HG02642 (cell line): ENCODE data around the gene CXCL14.

Source experiments
- ATAC-seq: cut with Tn5 transposase; IDR thresholded peaks from one replicate; pipeline ENCODE4 v1.9.1; 2021; ENCODE audit warnings: mild to moderate bottlenecking; ENCODE audit not compliant: unreplicated experiment, poor library complexity

Gene CXCL14

DNA sequence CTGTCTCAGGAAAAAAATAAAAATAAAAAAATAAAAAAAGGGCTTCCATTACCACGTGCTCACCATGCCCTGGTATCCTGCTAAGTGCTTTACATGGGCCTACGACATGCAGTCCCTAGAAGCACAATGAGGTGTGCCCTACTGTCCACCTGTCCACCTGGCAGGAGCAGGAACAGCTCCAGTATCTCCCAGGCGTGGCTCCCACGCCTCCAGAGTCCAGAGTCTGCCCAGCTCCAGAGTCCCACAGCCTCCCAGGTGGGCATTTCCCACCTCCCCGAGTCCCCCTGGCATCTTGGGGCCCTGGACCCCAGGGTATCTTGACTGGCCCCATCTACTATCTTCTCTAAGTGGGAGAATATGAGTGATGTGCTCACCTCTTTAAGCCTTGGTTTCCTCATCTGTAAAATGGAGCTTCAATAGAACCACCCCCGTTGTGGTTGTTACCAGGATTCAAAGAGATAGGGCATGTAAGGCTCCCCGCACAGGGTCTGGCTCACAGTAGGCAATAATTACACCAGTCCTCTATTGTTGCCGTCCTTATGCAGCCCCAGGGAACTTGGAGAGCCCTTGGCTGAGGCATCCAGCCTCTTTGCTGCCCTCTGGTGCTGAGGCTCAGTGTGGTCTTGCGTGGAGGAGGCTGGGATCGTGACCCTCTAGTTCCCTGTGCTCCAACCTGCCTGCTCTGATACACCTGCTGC is 8.9 kb downstream of the CXCL14 start:
- ATAC-seq: no peak

DNA sequence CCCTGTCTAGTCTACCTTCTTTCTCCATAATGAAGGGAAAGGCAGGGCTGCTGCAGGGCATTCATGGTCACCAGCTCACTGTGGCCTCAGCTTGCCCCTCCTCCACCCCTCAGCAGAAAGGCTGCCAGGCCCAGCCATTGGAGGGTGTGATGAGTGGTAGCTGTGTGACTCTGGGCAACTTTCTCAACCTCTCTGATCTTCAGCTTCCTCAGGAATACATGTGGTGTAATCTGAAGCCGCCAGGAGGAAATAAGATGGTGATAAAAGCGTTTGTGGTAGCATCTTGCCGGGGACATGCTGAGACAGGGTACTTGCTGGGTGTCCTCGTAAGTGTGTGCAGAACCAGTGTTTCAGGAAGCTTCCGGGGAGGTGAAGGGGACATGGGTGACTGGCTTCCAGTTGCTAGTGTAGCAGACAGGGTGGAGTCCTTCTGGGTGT is 9.8 kb downstream of the CXCL14 start:
- ATAC-seq: no peak

DNA sequence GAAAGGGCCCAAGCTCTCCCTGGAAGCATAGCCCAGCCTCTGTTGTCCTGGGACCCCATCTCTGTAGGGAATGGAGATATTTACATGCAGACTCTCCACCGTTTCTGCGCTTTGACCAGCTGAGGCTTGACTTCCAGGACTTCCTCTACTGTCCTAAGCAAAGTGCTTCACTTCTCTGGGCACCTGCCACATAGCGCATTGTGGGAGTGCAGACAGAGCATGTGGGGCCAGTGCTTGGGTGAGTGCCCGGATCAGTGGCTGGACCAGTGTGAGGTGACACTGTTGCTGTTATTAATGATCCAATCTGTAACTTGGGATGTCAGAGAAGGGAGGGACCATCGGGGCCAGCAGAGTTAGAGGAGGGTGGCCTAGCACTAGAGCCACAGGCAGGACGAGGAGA is 10.5 kb downstream of the CXCL14 start:
- no peak for ATAC-seq

DNA sequence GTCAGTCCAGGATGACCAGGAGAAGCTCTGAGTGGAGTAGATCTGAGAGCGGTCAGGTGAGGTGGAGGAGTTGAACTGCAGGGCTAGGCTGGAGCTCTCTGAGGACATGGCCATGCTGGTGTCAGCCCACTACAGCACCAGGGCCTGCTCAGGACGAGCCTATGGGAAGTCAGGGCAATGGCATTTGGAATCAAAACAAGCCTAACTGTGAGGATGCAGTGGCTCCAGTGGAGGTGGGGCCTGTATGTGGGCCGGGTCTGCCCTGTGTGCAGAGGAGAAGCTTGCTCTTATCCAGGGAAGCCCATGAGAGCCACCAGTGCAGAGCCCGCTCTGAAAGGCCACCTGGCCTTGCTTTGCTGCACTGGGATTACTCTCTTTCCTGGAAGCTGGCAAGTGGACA is 11.1 kb downstream of the CXCL14 start:
- no peak for ATAC-seq

DNA sequence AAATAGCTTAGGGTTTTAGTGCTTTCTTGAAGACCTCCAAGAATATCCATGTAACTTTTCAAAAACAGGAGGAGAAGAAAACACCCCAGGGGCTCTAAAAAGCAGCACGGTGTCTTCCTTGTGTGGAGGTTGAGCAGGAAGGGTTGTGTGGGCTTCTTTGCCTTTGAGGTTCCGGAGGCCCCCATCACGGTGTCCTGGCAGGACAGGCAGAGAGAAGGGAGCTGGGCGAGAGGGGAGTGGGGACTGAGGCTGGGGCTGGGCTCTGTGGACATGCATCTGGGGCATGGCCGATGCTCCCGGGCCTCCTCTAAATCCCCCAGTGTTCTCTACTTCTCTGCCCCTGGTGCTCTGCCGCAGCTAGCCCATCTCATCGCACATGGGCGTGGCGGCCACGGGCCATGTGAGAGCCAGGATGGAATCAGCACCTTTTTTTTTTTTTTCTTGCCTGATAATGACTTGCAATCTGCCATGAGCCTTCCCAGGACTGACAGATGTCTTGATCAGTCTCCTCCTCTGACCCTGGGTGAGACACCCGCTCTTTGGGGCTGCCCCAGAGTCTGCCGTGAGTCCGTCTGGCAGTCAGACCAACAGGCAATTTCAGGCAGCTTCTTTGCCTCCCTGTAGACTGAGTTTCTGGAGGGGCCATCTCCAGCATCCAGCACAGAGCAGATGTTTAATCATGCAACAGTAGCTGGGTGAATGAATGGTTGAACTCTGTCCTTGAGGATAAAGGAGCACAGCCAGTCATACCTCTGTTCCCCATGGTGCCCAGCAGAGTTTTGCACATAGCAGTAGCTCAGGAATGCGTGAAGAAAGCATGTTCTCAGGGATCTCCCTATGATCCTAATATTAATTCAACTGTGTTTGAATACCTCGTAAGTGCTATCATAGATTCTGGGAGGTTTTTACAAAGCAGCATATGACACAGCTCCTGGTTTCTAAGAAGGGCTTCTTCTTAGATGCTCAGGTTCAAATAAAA is 12.1 kb downstream of the CXCL14 start:
- ATAC-seq: no peak

DNA sequence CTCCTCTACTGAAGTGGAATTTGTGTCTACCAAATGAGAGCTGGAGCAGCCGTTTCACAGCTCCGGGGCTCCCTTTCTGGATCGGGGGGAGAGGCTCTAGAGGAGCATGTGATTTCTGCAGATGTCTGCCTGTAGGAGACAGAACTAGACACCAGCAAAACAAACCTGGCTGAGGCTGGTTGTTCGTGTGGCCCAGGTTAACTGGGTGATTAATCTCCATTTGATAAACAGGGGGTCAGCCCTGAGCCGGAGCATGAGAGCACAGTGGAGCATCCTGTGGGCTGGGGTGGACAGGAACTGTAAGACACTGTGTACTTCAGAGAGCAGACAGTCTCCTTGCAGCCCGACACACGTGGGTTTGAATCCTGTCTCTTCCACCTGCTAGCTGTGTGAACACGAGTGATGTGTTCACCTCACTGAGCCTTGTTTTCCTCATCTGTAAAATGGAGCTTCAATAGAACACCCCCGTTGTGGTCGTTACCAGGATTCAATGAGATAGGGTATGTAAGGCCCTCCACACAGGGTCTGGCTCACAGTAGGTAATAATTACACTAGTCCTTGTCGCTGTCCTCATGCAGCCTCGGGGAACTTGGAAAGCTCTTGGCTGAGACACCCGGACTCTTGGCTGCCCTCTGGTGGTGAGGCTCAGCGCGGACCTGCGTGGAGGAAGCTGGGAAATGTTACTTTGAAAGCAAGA is 12.9 kb downstream of the CXCL14 start:
- ATAC-seq: no peak

DNA sequence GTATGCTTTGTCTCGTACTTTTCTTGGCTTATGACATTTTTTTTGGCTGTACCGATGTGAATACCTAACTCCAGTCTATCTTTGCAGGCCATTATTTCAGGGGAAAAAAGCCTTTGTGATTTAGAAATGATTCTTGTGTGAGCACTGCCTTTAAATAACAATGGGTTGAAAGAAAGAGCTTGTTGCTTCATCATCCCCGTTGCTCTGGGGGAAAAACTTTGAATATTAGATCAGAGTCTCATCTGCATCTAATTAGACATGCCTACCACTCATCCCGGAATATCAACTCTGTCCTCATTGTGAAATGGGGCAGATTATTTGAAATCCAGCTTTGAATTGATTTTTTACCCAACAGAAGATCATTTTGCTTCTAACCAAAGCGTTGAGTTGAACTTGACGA is 13.5 kb downstream of the CXCL14 start:
- ATAC-seq: no peak

DNA sequence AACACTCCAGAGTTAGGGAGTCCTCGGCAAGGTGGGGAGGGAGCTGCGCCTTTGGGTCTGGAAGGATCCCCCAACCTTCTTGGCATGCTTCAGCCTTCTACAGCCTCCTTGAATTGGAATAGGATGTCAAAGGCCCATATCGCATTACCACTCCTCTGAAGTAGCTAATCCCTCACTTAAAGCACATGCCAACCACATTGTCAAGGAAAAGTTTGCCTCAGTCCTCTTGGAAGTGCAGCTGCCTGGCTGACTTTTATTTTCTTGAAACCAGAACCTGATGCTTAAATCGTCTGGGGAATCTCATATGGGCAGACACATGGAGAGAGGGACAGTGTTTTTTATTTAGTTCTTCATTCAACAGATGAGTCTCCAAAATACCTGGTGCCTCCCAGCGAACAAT is 14.5 kb downstream of the CXCL14 start:
- ATAC-seq: no peak

DNA sequence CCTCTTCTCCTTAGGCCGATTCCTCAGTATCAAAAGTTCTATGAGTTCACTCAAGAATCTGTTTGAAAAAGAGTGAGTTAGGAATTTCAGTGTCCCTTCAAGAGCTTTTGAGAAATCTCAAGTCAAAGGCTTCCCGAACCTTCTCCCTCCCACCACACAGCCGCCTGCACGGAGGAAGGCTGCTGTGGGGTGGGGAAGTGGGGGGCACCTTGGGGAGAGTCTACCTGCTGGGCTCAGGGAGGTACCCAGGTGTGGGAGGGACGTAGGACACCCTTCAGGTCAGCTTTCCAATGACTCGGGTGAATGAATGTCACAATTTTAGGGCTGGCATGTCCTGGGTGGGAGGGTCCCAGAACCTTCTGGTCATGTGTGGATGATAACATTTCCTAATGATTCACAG is 17.5 kb downstream of the CXCL14 start:
- ATAC-seq: no peak

DNA sequence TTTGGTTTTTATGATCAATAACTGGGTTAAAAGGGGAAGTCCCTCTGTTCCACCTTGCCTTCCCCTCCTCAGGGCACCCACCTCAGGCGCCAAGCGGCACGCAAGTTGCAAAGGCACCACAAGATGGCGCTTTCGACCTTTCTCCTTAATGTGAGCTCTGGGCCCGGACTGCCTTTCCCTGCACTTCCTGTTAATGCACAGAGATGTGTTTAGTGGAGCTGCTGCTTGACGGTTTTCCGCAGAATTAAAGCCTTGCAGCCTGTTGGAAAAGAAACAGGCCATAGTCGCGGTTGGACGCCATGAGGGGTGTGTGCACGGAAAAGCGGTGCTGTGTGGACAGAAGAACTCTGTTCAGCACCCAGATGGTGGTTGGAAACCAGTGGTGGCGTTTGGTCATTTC is 17.9 kb downstream of the CXCL14 start:
- peak; percentile 87 for ATAC-seq

DNA sequence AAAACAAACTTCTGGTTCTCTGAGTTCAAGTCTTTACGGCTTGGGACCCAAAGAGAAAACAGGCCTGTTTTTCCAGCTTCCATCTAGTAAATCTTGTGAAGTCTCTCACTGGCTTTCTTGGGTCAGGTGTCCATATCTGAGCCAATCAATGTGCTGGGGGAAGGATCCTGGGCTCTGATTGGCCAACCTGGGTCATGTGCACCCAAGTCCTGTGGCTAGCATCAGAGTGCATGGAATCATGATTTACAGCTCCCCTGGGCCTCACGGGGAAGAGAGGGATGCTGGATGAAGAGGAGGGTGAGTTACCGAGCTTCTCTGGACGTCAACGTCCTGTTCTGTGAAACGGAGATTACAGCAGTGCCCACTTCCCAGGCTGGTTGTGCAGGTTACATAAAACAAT is 19.4 kb downstream of the CXCL14 start:
- no peak for ATAC-seq

DNA sequence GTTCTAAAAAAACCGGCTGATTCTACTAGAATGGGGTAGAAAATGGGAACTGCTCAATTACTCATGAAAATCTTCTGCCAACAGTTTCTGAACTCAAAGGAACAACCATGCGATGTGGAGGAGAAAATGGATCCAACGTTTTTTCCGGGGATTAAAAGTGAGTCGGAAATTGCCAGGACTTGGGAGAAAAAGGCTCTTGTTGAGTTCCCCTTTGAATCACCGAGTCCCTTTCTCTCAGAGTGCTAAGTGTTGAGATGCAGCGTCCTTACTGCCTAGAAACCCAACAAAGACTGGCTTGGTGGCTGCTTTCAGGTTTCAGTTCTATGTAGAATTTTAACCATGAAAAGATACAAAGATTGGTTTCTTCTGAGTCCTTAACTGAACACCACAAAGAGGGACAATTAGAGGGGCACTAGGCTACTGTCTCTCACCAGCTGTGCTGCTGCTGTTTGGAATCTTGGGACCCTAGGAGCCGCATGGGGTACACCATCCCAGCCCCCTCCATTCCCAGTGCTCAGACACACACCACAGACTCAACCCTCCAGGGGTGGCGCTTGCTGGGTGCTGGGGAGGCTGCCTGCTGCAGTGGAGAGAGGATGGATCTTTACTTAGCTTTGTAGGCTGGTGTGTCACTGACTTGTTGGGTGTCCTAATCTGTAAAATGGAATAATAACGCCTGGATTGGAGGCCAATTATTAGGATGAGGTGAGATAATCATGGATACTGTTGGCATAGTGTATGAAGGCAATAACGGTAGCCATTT is 21.5 kb downstream of the CXCL14 start:
- no peak for ATAC-seq

DNA sequence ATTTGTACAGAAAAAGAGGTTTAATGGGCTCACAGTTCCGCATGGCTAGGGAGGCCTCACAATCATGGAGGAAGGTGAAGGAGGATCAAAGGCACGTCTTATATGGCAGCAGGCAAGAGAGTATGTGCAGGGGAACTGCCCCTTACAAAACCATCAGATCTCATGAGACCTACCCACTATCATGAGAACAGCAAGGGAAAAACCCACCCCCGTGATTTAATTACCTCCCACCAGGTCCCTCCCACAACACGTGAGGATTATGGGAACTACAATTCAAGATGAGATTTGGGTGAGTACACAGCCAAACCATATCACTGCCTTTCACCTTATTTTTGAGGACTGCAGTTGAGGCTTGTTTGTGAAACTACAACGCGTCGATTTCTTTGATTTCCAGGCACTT is 22.2 kb downstream of the CXCL14 start:
- no peak for ATAC-seq

DNA sequence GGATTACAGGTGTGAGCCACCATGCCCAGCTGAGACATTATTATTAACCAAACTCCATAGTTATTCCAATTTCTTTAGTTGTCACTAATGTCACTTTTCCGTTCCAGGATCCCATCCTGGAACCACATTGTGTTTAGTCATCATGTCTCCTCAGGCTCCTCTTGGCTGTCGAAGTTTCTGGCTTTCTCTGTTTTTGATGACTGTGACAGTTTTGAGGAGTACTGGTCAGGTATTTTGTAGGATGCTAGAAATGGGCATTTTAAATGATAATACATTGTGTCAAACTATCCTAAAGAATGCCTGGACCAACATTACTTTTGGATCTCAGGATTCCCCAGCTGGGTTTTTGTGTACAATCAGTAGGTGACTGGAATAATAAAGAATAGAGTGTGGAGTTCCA is 23.3 kb downstream of the CXCL14 start:
- ATAC-seq: no peak

DNA sequence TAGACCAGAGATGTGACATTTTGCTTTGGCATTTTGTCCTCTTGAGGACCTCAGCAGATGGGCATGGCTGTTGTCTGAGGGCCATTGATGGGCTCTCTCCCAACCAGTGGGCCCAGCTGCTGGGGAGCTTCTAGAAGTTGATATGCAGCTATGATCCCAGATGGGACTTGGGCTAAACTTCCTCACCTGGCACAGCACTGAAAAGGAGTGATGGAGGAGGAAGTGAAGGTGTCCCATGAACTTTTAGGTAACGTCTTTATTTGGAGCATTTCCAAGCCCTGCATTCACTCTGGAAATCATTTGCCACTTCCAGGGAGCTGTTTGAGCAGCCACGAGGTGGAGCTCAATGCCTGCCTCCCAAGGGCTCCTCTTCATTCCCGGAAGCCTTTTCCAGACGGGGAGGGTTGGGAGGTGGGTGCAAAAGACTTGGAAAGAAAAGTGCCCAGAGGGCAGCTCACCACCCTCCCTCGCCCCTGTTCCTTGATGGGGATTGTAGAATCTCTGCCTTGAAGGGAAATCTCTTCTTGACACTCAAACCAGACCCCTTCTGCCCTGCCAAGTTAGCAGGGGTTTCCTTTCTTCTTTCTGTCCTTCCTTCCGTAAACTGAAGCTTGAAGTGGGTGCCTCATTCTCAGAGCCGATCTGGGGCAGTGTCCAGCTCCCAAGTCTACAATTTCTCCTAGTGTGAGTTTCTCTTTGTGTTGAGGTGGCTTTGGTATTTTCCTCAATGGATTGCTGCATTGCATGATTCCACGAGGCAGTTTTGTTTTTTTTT is 24.9 kb downstream of the CXCL14 start:
- ATAC-seq: no peak

DNA sequence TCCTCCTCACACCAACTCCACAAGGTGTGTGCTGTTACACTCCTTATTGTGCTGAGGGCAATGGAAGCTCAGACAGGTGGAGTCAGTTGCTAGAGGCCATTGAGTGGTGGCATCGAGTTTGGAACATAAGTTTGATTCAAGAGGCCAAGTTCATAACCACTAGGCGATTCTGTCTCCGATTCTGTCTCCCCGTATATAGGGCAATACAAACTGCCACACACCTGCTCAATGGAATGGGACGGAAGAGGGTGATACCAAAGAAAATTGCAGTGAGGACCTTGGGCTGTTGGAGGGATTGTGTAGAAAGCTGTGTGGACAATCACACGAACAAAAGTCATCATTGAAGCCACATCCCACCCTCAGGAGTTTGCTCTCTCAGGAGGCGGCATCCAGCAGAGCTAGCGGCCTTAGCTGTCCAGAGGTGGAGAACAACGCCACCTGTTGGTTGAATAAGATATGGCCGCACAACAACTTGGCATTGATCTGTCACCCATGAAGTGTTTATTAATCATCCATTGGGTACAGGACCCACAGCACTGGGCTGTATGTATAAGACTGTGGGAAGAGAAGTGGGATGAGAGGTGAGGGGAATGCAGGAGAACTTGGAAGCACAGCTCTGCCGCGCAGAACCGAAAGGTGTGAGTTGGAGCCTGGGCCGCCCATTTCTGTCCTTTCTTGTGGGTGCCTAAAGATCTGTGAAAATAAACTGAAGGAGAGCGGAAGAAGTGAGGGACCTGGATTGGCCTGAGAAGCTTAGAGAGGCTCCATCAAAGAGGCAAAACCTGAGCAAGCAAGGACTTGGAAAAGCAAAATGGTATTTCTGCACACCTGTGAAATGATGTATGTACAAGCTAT is 27.0 kb downstream of the CXCL14 start:
- ATAC-seq: peak; percentile 66

DNA sequence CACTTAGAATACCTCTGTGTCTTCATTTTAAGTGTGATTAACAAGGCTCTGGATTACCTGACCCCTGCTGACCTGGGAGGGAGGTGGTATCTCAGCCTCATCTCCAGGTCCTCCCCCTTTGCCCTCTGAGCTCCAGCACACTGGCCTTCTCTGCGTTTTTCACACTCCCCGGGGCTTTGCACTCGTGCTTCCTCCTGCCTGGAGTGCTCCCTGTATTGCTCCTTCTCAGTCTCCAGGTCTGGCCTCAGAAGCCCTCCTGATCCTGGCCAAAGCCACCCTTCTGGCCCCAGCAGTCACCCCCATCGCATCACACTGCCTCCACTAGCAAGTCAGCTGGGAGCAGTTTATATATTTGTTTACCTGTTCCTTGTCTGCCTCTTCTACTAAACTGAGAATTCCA is 29.4 kb downstream of the CXCL14 start:
- no peak for ATAC-seq

DNA sequence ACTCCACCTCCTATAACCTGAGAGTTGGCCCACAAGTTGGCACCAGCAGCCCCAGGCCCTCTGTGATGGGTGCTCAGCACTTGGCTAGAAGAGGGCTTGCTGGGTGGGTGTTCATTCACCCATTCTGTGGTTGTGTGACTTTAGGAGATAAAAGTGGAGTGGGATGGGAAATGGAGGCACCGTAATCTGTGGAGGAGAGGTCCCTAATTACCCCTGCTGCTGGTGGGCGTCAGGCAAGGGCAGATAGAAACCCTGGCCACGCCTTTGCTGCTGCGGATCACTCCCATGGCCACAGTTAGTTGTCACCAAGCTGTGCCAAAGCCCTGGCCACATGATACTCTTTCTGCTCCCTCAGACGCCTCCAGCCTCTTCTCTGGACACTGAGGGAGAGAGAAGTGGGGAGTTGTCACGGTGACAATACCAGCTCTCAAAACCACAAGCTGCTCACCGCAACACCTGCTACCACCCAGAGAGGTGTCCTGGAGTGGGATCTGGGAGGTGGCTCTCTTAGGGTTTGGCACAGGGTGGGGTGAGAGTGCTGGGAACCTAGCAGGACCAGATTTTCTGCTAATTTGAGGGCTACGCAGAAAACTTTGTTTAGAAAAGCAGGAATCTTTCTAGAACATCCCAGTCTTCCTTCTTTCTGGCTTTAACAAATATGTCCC is 31.1 kb downstream of the CXCL14 start:
- no peak for ATAC-seq
